Measurements from ENCODE around the gene PRKN.
"Not testable (repeated sequence)": the region's sequence is repeated elsewhere in the genome, so short reads cannot be mapped to it uniquely, and the experiment has no call there.

Gene PRKN

GRCh38 chr6:161882196-161882765 lies 845.3 kb downstream of the PRKN start:
- no peak for DNase-seq (ENCODE audit: low read depth in 2 of 3, low spot score in 2 of 3)

GRCh38 chr6:161880056-161880455 lies 847.5 kb downstream of the PRKN start:
- DNase-seq (ENCODE audit: low read depth in 2 of 3, low spot score in 2 of 3), result no peak

GRCh38 chr6:161876231-161876630 lies 851.3 kb downstream of the PRKN start:
- DNase-seq (ENCODE audit: low read depth in 2 of 3, low spot score in 2 of 3), result no peak

GRCh38 chr6:161870236-161870901 lies 857.2 kb downstream of the PRKN start:
- DNase-seq (ENCODE audit: low read depth in 2 of 3, low spot score in 2 of 3), result no peak

- no peak for DNase-seq (ENCODE audit: low read depth in 2 of 3, low spot score in 2 of 3)
Observed at GRCh38 chr6:161869491-161869890, 858.1 kb downstream of the PRKN start.

- DNase-seq (ENCODE audit: low read depth in 2 of 3, low spot score in 2 of 3), result no peak
Observed at GRCh38 chr6:161866570-161866969, 861.0 kb downstream of the PRKN start.

- not testable (repeated sequence) for DNase-seq (ENCODE audit: low read depth in 2 of 3, low spot score in 2 of 3)
Observed at GRCh38 chr6:161861061-161861460, 866.5 kb downstream of the PRKN start.

- DNase-seq (ENCODE audit: low read depth in 2 of 3, low spot score in 2 of 3), result no peak
Observed at GRCh38 chr6:161853657-161854056, 873.9 kb downstream of the PRKN start.

GRCh38 chr6:161851486-161851885 lies 876.1 kb downstream of the PRKN start:
- DNase-seq (ENCODE audit: low read depth in 2 of 3, low spot score in 2 of 3), result not testable (repeated sequence)

GRCh38 chr6:161850562-161850961 lies 877.0 kb downstream of the PRKN start:
- no peak for DNase-seq (ENCODE audit: low read depth in 2 of 3, low spot score in 2 of 3)

GRCh38 chr6:161847628-161848027 lies 879.9 kb downstream of the PRKN start:
- DNase-seq (ENCODE audit: low read depth in 2 of 3, low spot score in 2 of 3), result no peak

GRCh38 chr6:161844804-161845203 lies 882.8 kb downstream of the PRKN start:
- no peak for DNase-seq (ENCODE audit: low read depth in 2 of 3, low spot score in 2 of 3)

GRCh38 chr6:161843066-161843465 lies 884.5 kb downstream of the PRKN start:
- no peak for DNase-seq (ENCODE audit: low read depth in 2 of 3, low spot score in 2 of 3)

GRCh38 chr6:161840380-161840779 lies 887.2 kb downstream of the PRKN start:
- DNase-seq (ENCODE audit: low read depth in 2 of 3, low spot score in 2 of 3), result no peak

- DNase-seq (ENCODE audit: low read depth in 2 of 3, low spot score in 2 of 3), result no peak
Observed at GRCh38 chr6:161838306-161839035, 889.1 kb downstream of the PRKN start.

GRCh38 chr6:161837854-161838253 lies 889.7 kb downstream of the PRKN start:
- DNase-seq (ENCODE audit: low read depth in 2 of 3, low spot score in 2 of 3), result no peak

GRCh38 chr6:161837449-161837735 lies 890.2 kb downstream of the PRKN start:
- DNase-seq (ENCODE audit: low read depth in 2 of 3, low spot score in 2 of 3), result no peak

- no peak for DNase-seq (ENCODE audit: low read depth in 2 of 3, low spot score in 2 of 3)
Observed at GRCh38 chr6:161836643-161837448, 890.7 kb downstream of the PRKN start.

GRCh38 chr6:161835500-161836215 lies 891.9 kb downstream of the PRKN start:
- no peak for DNase-seq (ENCODE audit: low read depth in 2 of 3, low spot score in 2 of 3)

GRCh38 chr6:161834426-161834825 lies 893.1 kb downstream of the PRKN start:
- DNase-seq (ENCODE audit: low read depth in 2 of 3, low spot score in 2 of 3), result no peak

Measured in activated CD8-positive, alpha-beta memory T cell treated with anti-CD3 and anti-CD28 coated beads for 48 hours (primary cell).